K562 (cell line): ENCODE results near the gene ZFPM1. TPM values are rescaled to one million over a fixed set of nuclear protein-coding genes. Genes with fewer than 3 reads are reported as not detected.

Experiments used
- ATAC-seq: fragments of 200-7000 bp; cut with Tn5 transposase; 3 replicates; pipeline ENCODE4 v1.9.1; 2020; ENCODE audit warnings: moderate library complexity
- BruUV-seq: library from RNA; stranded (reverse); fragments of 400-500 nt; replicated peaks from 2 replicates; lab custom pipeline; 2021; lab: Mats Ljungman, UMichigan
- CTCF ChIA-PET: fragments of 300-600 bp; formaldehyde crosslinking; extraction: SDS; loops from one replicate; lab custom pipeline; 2021; ENCODE audit warnings: low intra/inter-chr PET ratio; lab: Yijun Ruan, JAX
- POLR2A ChIA-PET: fragments of 300-600, 350-650 bp; sonication (Branson Sonifier 250); formaldehyde crosslinking; extraction: SDS; loops from one replicate; lab custom pipeline; 2021; ENCODE audit warnings: antibody characterized with exemption, inconsistent platforms; lab: Yijun Ruan, JAX
- DNase-seq, 4 experiments: peaks; one replicate each; pipeline versions ENCODE4 v3.0.0 to v3.0.0-alpha.2; 2011 to 2018; ENCODE audit warnings: low spot score in 3 of 4, mixed read lengths in 3 of 4; ENCODE audit errors: extremely low read depth in 1 of 4
- FAIRE-seq: peaks from 2 replicates; lab custom pipeline; 2011; peaks lifted over from hg19 to GRCh38; lab: Jason Lieb, UNC
- H2AFZ ChIP-seq: 2 replicates; pipeline ENCODE4 v1.6.0; 2011; ENCODE audit warnings: low read depth, low read length, control low read depth, inconsistent platforms
- H3K27ac ChIP-seq: fragments of 200-600 bp; 3 replicates; pipeline ENCODE4 v1.8.0; 2011; ENCODE audit warnings: low read depth, mild to moderate bottlenecking, control low read depth, inconsistent platforms, low read length, moderate library complexity, mixed read lengths; ENCODE audit errors: extremely low read depth
- H3K27me3 ChIP-seq, 2 experiments: fragments of 300-600 bp in 1 of 2; 2 replicates in 1 of 2; 3 replicates in 1 of 2; pipeline versions ENCODE4 v1.6.0 to v1.8.0; 2011; ENCODE audit warnings: inconsistent platforms in 2 of 2, low read length in 2 of 2, mild to moderate bottlenecking in 1 of 2, mixed read lengths in 1 of 2, moderate library complexity in 1 of 2; ENCODE audit not compliant: control insufficient read depth in 2 of 2, insufficient read depth in 2 of 2
- H3K36me3 ChIP-seq: fragments of 300-600 bp; 3 replicates; pipeline ENCODE4 v1.8.0; 2011; ENCODE audit warnings: mild to moderate bottlenecking, low read length, inconsistent platforms; ENCODE audit not compliant: control insufficient read depth, insufficient read depth
- H3K4me1 ChIP-seq, 2 experiments: fragments of 200-600 bp in 1 of 2; replicated peaks in 1 of 2; 2 replicates in 1 of 2; 3 replicates in 1 of 2; pipeline versions ENCODE4 v1.5.1 to v1.8.0; 2011; ENCODE audit warnings: inconsistent platforms in 2 of 2, low read length in 2 of 2, mild to moderate bottlenecking in 1 of 2, mixed read lengths in 1 of 2, moderate library complexity in 1 of 2; ENCODE audit not compliant: control insufficient read depth in 2 of 2, insufficient read depth in 2 of 2
- H3K4me2 ChIP-seq: 2 replicates; pipeline ENCODE4 v1.6.1; 2011; ENCODE audit warnings: low read length, control low read depth, inconsistent platforms, mixed read lengths; ENCODE audit not compliant: insufficient read depth
- H3K4me3 ChIP-seq: fragments of 200-600 bp; sonication (generic), shearing (Covaris generic); 2 replicates; pipeline ENCODE4 v1.5.1; 2016; ENCODE audit warnings: control low read depth, inconsistent platforms
- H3K79me2 ChIP-seq: fragments of 200-600 bp; 3 replicates; pipeline ENCODE4 v1.8.0; 2011; ENCODE audit warnings: low read length, inconsistent platforms; ENCODE audit not compliant: control insufficient read depth, insufficient read depth
- H3K9ac ChIP-seq, 2 experiments: 2 replicates each; pipeline versions ENCODE4 v1.6.0 to v1.6.1; 2011; ENCODE audit warnings: low read depth in 2 of 2, low read length in 2 of 2, control low read depth in 1 of 2, inconsistent platforms in 1 of 2, mild to moderate bottlenecking in 1 of 2, mixed read lengths in 1 of 2; ENCODE audit not compliant: insufficient read depth in 1 of 2
- H3K9me1 ChIP-seq: one replicate; pipeline ENCODE4 v1.6.0; 2011; ENCODE audit warnings: inconsistent platforms, mild to moderate bottlenecking, low read length, moderate library complexity; ENCODE audit not compliant: control insufficient read depth, insufficient read depth
- H3K9me3 ChIP-seq: replicated peaks from 2 replicates; pipeline ENCODE4 v1.5.1; 2011; ENCODE audit warnings: low read depth, low read length, inconsistent platforms; ENCODE audit not compliant: control insufficient read depth, insufficient read depth
- H4K20me1 ChIP-seq: replicated peaks from 2 replicates; pipeline ENCODE4 v1.6.1; 2011; ENCODE audit warnings: low read length, inconsistent platforms, mixed read lengths; ENCODE audit not compliant: control insufficient read depth, insufficient read depth
- BDP1 ChIP-seq: IDR thresholded peaks from 3 replicates; pipeline ENCODE4 v1.6.1; 2011; ENCODE audit not compliant: insufficient read length, insufficient read depth
- HNRNPH1 ChIP-seq: fragments of 200-400 bp; formaldehyde crosslinking; optimal IDR thresholded peaks from 2 replicates; pipeline ENCODE3; 2017; ENCODE audit warnings: low read depth, mild to moderate bottlenecking, low read length, moderate library complexity
- MAX ChIP-seq: sonication (generic); formaldehyde crosslinking; IDR thresholded peaks from 2 replicates; pipeline ENCODE4 v1.9.0; 2022; ENCODE audit warnings: mild to moderate bottlenecking, missing genetic modification reagents
- RBFOX2 ChIP-seq: fragments of 200-400 bp; formaldehyde crosslinking; IDR thresholded peaks from 2 replicates; pipeline ENCODE4 v1.6.1; 2017; ENCODE audit warnings: low read depth, mild to moderate bottlenecking, low read length, moderate library complexity
- SREBF2 ChIP-seq: sonication (generic); formaldehyde crosslinking; IDR thresholded peaks from 2 replicates; pipeline ENCODE4 v1.4.0; 2020; ENCODE audit warnings: mild to moderate bottlenecking, missing genetic modification reagents
- ZBTB34 ChIP-seq: fragments of 250-450 bp; sonication (Bioruptor Pico); IDR thresholded peaks from 2 replicates; pipeline ENCODE4 v1.8.0; 2021; ENCODE audit warnings: mild to moderate bottlenecking, moderate library complexity
- ZNF146 ChIP-seq: IDR thresholded peaks from one replicate; pipeline ENCODE4 v1.6.1; 2018; ENCODE audit warnings: missing compliant biosample characterization; ENCODE audit not compliant: unreplicated experiment
- WGBS: fragments of 100-300 bp; shearing (Covaris generic); methylation state at CpG from one replicate; pipeline ENCODE4 v1.1.6; 2016; ENCODE audit warnings: low coverage, mixed read lengths; ENCODE audit not compliant: insufficient coverage; ENCODE audit errors: missing lambda C conversion rate; 5-methylcytosine and 5-hydroxymethylcytosine counted together
- in situ Hi-C: fragments of 300-500 bp; cut with MboI; formaldehyde crosslinking; loops from 4 replicates; pipeline ENCODE4 v1.15.0; 2018; ENCODE audit warnings: inconsistent platforms, mixed read lengths
- intact Hi-C: fragments of 100-400 bp; cut with micrococcal nuclease; formaldehyde crosslinking; loops from 2 replicates; pipeline ENCODE4 v1.14.2; 2022
- polyA plus RNA-seq, 8 experiments: library from polyadenylated mRNA; depleted of rRNA in 4 of 8; stranded (reverse) in 5 of 8; unstranded in 3 of 8; fragments of >200 nt; fragmentation: Nextera tagmentation in 2 of 8; fragmentation: Illumina TruSeq in 1 of 8; extraction: Ambion mirVana in 2 of 8; extraction: Trizol in 1 of 8; gene quantifications; 2 replicates each; pipeline versions ENCODE4 v1.2.1 to v1.2.3, GENCODE V29; 2011 to 2014; ENCODE audit warnings: inconsistent platforms in 1 of 8, missing spikeins in 1 of 8
- total RNA-seq, 7 experiments: library from RNA; depleted of rRNA in 6 of 7; stranded (reverse); fragments of >200 nt in 6 of 7; fragmentation: Illumina TruSeq in 2 of 7; extraction: Trizol in 2 of 7; gene quantifications; 2 replicates each; pipeline versions ENCODE4 v1.2.1 to v1.2.3, GENCODE V29; 2011 to 2021; ENCODE audit warnings: low replicate concordance in 1 of 7

Gene ZFPM1
- total and polyA plus RNA-seq, 9 of the 15 experiments (the other 6 are each of a cell fraction or from before 2014, with no cell fraction given), result 0.03 to 35.9 (median 1.4) TPM

- no peak for TF ChIP-seq ZBTB34 (CRISPR knock-in tag)
- no peak for TF ChIP-seq SREBF2 (CRISPR knock-in tag)
- TF ChIP-seq MAX (CRISPR knock-in tag), result no peak
- no peak for TF ChIP-seq BDP1
- TF ChIP-seq RBFOX2, result peak; percentile 51; the same call in 1 of the 2 replicates
- TF ChIP-seq ZNF146 (CRISPR knock-in tag), result no peak
These were observed 22.3 kb upstream of the ZFPM1 start (continued) for GRCh38 chr16:88430524-88431446.

GRCh38 chr16:88431651-88432050, 21.4 kb upstream of the ZFPM1 start:
- ChIA-PET CTCF (no interaction called here), POLR2A (interaction anchor here (0.6 kb wide), 2 partner anchors 66 to 139 kb away, joined by 3 read pairs; partner anchors contain the start of gene ZC3H18)
- no peak overlapping the region for H3K4me3 ChIP-seq
- H3K9me3 ChIP-seq, result no peaks in the 10 kb centered on the region
- no peak overlapping the region for H3K9ac ChIP-seq
- H2AFZ ChIP-seq, result no peak overlapping the region
- H3K27ac ChIP-seq, result no peak overlapping the region
- no peaks in the 10 kb centered on the region for H3K9me1 ChIP-seq
- no peaks in the 10 kb centered on the region for H3K79me2 ChIP-seq
- H4K20me1 ChIP-seq, result peaks cover 11% of the 10 kb centered on the region
- peaks cover 43 to 76% of the 10 kb centered on the region in 2 experiments for H3K27me3 ChIP-seq
- BruUV-seq, result no TSS peak
- WGBS, result 37% methylated on average over 20 of the region's 22 CpGs
- ATAC-seq, result no peak
- FAIRE-seq, result no peak
- TF ChIP-seq HNRNPH1, result no peak
- in situ Hi-C loops, result no loop called here
- intact Hi-C loops, result no loop called here
- no peak for DNase-seq
- H3K36me3 ChIP-seq, result no peaks in the 10 kb centered on the region
- peaks cover 0 to 78% of the 10 kb centered on the region in 2 experiments; a peak in 2 of 5 replicates for H3K4me1 ChIP-seq
- no peak overlapping the region for H3K4me2 ChIP-seq
